ENCODE data around the gene NDUFS6.

DNA sequence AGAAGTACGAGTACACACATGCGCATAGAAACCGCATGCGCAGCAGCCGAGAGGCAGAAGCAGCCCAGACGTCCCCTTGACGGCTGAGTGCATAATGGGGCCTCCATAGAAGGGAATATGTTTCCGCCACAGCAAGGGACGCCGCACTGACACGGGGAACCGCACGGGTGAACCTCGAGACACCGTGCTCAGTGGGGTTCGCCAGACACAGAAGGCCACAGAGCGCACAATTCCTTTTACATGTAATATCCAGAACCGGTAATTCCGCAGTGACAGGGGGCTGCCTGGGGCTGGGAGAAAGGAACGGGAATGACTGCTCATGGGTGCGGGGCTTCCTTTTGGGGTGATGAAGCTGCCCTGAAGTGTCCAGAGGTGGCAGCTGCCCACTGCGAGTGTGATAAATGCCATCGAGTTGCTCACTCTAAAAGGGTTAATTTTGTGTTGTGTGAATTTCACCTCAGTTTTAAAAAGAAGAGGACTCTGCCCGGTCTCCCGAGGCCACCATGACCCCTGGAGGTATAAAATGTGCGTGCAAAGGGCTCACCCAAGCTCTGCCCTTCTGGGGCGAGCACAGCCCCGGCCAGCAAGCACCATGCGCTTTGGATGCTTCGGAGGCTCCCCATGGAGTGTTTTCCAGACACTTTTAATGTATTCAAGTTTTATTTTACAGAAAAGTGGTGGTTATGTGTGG, 31.3 kb upstream of the NDUFS6 start:
- TF ChIP-seq CEBPB (IDR thresholded peaks at IDR 0.05; ENCODE audit: low read depth, low read length) (no peak), MAFK (IDR thresholded peaks at IDR 0.05; ENCODE audit: low read depth, low read length) (no peak), POLR2A (IDR thresholded peaks at IDR 0.05; ENCODE audit: low read depth, low read length) (no peak), CTCF (conservative IDR thresholded peaks at IDR 0.05; ENCODE audit: low read depth, low read length) (no peak)

Measured in IMR-90 (cell line).